Right cardiac atrium (tissue), 5 donors: ENCODE results near the gene LAMA5. TPM values are rescaled to one million over a fixed set of nuclear protein-coding genes. Genes with fewer than 3 reads are reported as not detected.

Source experiments
- ATAC-seq, 2 donors: fragments of 200-7000 bp; cut with Tn5 transposase; one replicate each; pipeline versions ENCODE4 v1.8.0 to v1.9.1; 2020; ENCODE audit warnings: moderate library complexity in 2 of 2, mild to moderate bottlenecking in 1 of 2
- DNase-seq, 3 donors: peaks; one replicate each; pipeline ENCODE4 v3.0.0-alpha.2; 2020
- H3K27ac ChIP-seq: one replicate; pipeline ENCODE4 v1.5.1; 2013; ENCODE audit warnings: mild to moderate bottlenecking, low read length, control low read depth, moderate library complexity
- H3K27me3 ChIP-seq: one replicate; pipeline ENCODE4 v1.6.1; 2013; ENCODE audit not compliant: control insufficient read depth, insufficient read depth
- H3K4me1 ChIP-seq: one replicate; pipeline ENCODE4 v1.6.1; 2013; ENCODE audit warnings: low read length; ENCODE audit not compliant: control insufficient read depth, insufficient read depth
- H3K4me3 ChIP-seq: one replicate; pipeline ENCODE4 v1.5.1; 2013; ENCODE audit warnings: low read length, control low read depth
- H3K9me3 ChIP-seq: one replicate; pipeline ENCODE4 v1.6.1; 2013; ENCODE audit warnings: low read length; ENCODE audit not compliant: control insufficient read depth
- WGBS: extraction: QIAGEN DNeasy Blood & Tissue Kit; methylation state at CpG from one replicate; pipeline ENCODE4 v1.1.7; 2013; 5-methylcytosine and 5-hydroxymethylcytosine counted together
- intact Hi-C, 4 donors: fragments of 100-400 bp; cut with DNase I; formaldehyde crosslinking; loops; one replicate each; pipeline versions ENCODE4 v1.11.0 to v1.14.0; 2022 to 2023
- polyA plus RNA-seq: library from polyadenylated mRNA; stranded (reverse); fragments of 200-250 nt; gene quantifications from one replicate; pipeline ENCODE4 v1.2.3, GENCODE V29; 2013
- total RNA-seq, 4 donors: library from RNA; stranded (reverse); fragmentation: NEBNext Ultra II Directional; extraction: Animal tissue kit (Norgen Biotek cat#: 25700); gene quantifications; one replicate each; pipeline ENCODE4 v1.2.1, GENCODE V29; 2021
- donor health status: healthy with polysubstance abuse.
- donor health status: DM: no; HTN: yes; CAD: no.
- donor health status: DM: no; HTN: no; CAD: no.
- donor health status: DM: no; HTN: yes; CAD: no; lungs with severe emphysema.
- donor health status: DM: yes; HTN: yes; CAD: no.

LAMA5 gene
- total and polyA plus RNA-seq, 5 donors = 77.4 to 97.9 (median 88.6) TPM

- intact Hi-C loops = no loop called here
- H3K4me3 ChIP-seq = no peak overlapping the region
- WGBS = 9% methylated on average over 11 of the region's 11 CpGs
- peak overlapping the region; percentile 82 for H3K27ac ChIP-seq
- H3K27me3 ChIP-seq = no peaks in the 10 kb centered on the region
- H3K9me3 ChIP-seq = no peaks in the 10 kb centered on the region
- ATAC-seq (peak; percentile 2 to 25), DNase-seq (peak; percentile 54 to 87 (median 81))
- peaks cover 18% of the 10 kb centered on the region for H3K4me1 ChIP-seq
Observed at GRCh38 chr20:62355516-62355877, 11.6 kb downstream of the LAMA5 start.

- Histone ChIP-seq H3K4me3 (no peak overlapping the region), H3K27ac (peak overlapping the region; percentile 82), H3K9me3 (no peaks in the 10 kb centered on the region), H3K4me1 (peaks cover 18% of the 10 kb centered on the region), H3K27me3 (no peaks in the 10 kb centered on the region)
- ATAC-seq (no peak), DNase-seq (peak in 2 of 3 donors; percentile 23 to 66)
- intact Hi-C loops = no loop called here
- WGBS = 68% methylated on average over 16 of the region's 16 CpGs
Observed at GRCh38 chr20:62354811-62355341, 12.2 kb downstream of the LAMA5 start.

DNA sequence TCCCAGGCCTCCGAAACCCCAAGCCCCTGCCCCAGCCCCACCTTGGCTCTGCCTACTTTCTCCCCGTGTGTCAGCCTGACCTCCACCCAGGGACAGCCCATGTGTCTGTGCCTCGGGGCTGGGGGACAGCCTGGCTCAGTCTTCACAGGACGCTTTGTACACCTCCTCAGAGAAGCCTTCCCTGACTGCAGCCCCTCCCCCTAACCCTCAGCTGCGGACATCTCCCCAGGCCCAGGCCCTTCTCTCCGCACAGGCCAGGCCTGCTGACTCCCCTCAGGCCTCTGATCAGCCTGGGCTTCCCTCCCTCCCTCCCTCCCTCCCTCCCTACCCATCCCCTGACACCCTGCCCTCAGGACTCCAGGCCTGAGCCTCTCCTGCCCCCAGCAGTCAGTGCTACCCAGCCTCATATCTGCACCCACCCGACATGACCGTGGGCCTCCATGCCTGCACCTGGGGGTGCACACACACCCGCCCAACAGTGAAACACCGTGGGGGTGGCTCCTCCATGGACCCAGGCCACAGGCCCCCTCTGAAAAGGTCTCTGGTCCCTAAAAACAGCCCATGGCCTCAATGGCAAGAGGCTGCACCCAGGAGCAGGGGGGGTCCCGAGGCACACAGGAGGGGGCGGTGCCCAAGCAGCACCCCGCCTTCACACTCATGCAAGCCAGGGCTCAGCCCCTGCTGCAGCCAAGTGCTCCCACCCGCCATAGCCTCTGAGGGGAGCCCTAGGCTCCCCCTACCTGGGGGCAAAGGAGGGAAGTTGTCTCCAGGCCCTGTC is 12.9 kb downstream of the LAMA5 start:
- peak; percentile 14 to 48 (median 39) for DNase-seq
- 82% methylated on average over 14 of the region's 14 CpGs for WGBS
- Histone ChIP-seq H3K4me1 (peaks cover 18% of the 10 kb centered on the region), H3K27ac (no peak overlapping the region), H3K4me3 (no peak overlapping the region), H3K9me3 (no peaks in the 10 kb centered on the region), H3K27me3 (no peaks in the 10 kb centered on the region)
- intact Hi-C loops = no loop called here
- ATAC-seq = no peak

DNA sequence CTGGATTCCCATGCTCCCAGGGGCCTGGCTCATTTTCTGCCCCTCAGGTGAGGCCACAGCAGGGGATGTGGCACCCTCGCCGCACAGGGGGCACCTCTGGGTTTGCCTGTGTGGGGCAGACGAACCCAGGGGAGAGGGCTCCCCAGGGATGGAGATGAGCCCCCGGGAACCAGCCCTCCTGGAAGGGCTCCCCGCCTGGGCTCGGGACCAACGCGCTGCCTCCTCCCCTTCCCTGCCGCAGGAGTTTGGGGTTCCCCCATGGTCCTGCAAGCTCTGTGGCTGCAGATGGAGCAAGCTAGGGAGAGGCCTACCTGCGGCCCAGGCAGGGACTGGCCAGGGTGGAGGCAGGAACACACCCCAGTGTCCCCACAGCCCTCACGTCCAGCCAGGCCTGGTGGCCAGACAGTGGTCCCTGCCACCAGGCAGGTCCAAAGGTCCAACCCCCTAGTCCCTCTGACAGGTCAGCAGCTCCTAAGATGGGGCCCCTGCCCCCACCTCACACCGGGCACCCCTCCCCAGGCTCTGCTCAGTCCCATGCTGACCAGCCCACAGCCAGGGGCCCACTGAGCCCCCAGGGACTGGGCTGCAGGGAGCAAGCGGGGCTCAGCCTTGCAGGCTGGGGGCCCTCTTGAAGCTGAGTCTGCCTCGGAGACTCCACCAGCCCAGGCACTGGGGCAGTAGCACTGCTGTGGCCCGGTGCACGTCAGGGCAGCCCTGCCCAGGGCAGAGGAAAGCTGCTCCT is 13.7 kb downstream of the LAMA5 start:
- intact Hi-C loops = no loop called here
- H3K4me3 ChIP-seq = no peak overlapping the region
- DNase-seq = peak; percentile 18 to 62 (median 52)
- WGBS = 83% methylated on average over 16 of the region's 16 CpGs
- H3K9me3 ChIP-seq = no peaks in the 10 kb centered on the region
- H3K27ac ChIP-seq = peak overlapping the region; percentile 52
- H3K4me1 ChIP-seq = peaks cover 12% of the 10 kb centered on the region
- H3K27me3 ChIP-seq = no peaks in the 10 kb centered on the region
- no peak for ATAC-seq

- ATAC-seq = peak; percentile 37 to 56
- WGBS = 66% methylated on average over 43 of the region's 43 CpGs
- peak overlapping the region; percentile 52 for H3K27ac ChIP-seq
- peak; percentile 87 to 94 (median 92) for DNase-seq
- peaks cover 8% of the 10 kb centered on the region for H3K4me1 ChIP-seq
- no peaks in the 10 kb centered on the region for H3K27me3 ChIP-seq
- intact Hi-C loops = no loop called here
- H3K9me3 ChIP-seq = no peaks in the 10 kb centered on the region
- H3K4me3 ChIP-seq = no peak overlapping the region
Observed at GRCh38 chr20:62352402-62353288, 14.5 kb downstream of the LAMA5 start.

DNA sequence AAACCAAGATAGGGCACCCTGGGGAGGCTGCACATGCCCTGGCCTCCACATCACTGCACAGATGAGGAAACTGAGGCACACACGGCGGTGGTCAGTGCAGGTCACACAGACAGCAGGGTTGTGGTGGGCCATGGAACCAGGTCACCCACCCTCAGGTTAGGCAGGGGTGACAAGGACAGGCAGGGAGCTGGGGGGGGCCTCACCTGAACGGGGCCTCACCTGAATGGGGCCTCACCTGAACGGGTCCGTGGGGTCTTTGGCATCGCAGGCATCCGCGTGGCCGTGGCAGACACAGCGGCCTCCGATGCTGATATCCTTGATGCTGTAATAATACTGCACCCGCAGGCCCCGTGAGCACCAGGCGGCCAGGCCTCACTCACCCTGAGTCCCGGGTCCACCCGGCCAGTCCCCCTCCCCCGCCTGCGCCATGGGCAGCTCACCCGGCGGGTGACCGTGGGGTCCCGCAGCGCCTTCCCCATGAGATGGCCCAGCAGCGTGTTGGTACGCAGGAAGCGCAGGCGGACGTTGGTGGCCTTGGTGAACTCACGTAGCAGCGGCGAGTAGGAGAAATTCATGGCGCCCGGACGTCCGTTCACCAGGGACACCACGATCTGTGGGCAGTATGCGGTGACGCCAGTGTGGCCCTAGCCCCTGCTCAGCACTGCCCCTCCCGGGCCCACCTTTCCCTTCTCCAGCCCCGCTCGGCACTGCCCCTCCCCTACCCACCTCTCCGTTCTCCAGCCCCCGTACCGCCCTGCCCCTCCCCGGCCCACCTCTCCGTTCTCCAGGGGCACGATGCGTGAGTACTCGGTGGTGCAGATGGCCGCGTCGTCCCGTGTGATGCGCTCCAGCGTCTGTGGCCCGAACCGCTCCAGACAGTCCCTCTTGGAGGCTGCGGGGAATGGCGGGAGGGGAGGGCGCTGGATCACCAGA is 15.4 kb downstream of the LAMA5 start:
- no peak overlapping the region for H3K27ac ChIP-seq
- H3K4me3 ChIP-seq = no peak overlapping the region
- peaks cover 7% of the 10 kb centered on the region for H3K4me1 ChIP-seq
- no peak for ATAC-seq
- 91% methylated on average over 60 of the region's 60 CpGs for WGBS
- no peaks in the 10 kb centered on the region for H3K27me3 ChIP-seq
- DNase-seq = peak; percentile 24 to 64 (median 57)
- H3K9me3 ChIP-seq = no peaks in the 10 kb centered on the region
- intact Hi-C loops = no loop called here

- Histone ChIP-seq H3K9me3 (no peaks in the 10 kb centered on the region), H3K4me1 (peaks cover 3% of the 10 kb centered on the region), H3K4me3 (no peak overlapping the region), H3K27ac (no peak overlapping the region), H3K27me3 (no peaks in the 10 kb centered on the region)
- intact Hi-C loops = no loop called here
- DNase-seq = peak; percentile 11 to 56 (median 37)
- no peak for ATAC-seq
- WGBS = 86% methylated on average over 23 of the region's 23 CpGs
Observed at GRCh38 chr20:62350629-62351422, 16.3 kb downstream of the LAMA5 start.

- intact Hi-C loops = no loop called here
- WGBS = 84% methylated on average over 16 of the region's 16 CpGs
- peak; percentile 11 to 63 (median 37) for DNase-seq
Observed at GRCh38 chr20:62350098-62350628, 16.9 kb downstream of the LAMA5 start.

GRCh38 chr20:62349556-62350097 is 17.5 kb downstream of the LAMA5 start:
- Histone ChIP-seq H3K27ac (no peak overlapping the region), H3K9me3 (no peaks in the 10 kb centered on the region), H3K4me3 (no peak overlapping the region), H3K4me1 (no peaks in the 10 kb centered on the region), H3K27me3 (no peaks in the 10 kb centered on the region)
- WGBS = 89% methylated on average over 7 of the region's 7 CpGs
- intact Hi-C loops = loop anchor here in 1 of 4 donors (5.0 kb wide), 1 partner anchor 33 kb away; no protein-coding TSS in a partner anchor
- ATAC-seq = no peak
- peak in 1 of 3 donors; percentile 20 for DNase-seq

More at GRCh38 chr20:62350098-62350628, 16.9 kb downstream of the LAMA5 start:
- no peak for ATAC-seq
- Histone ChIP-seq H3K4me1 (no peaks in the 10 kb centered on the region), H3K4me3 (no peak overlapping the region), H3K9me3 (no peaks in the 10 kb centered on the region), H3K27ac (no peak overlapping the region), H3K27me3 (no peaks in the 10 kb centered on the region)
